ENCODE data around the gene CDK14.

Gene CDK14

GRCh38 chr7:90839727-90840291, 243.7 kb downstream of the CDK14 start:
- no peaks in the 10 kb centered on the region for H3K4me1 ChIP-seq (ENCODE audit: insufficient read depth, low read length, poor library complexity, severe bottlenecking)
- H3K27me3 ChIP-seq (ENCODE audit: insufficient read depth, low read length, poor library complexity, severe bottlenecking) = no peaks in the 10 kb centered on the region
- H3K4me3 ChIP-seq (ENCODE audit: low read length, poor library complexity, severe bottlenecking) = no peak overlapping the region
- no peaks in the 10 kb centered on the region for H3K9me3 ChIP-seq (ENCODE audit: insufficient read depth, low read depth, low read length)
- H3K36me3 ChIP-seq (ENCODE audit: insufficient read depth, low read length) = no peaks in the 10 kb centered on the region
- H3K9ac ChIP-seq (ENCODE audit: low read depth, low read length, poor library complexity, severe bottlenecking) = no peak overlapping the region
- no peaks in the 10 kb centered on the region for H3F3A ChIP-seq (ENCODE audit: low read depth)
- H3K4me2 ChIP-seq (ENCODE audit: low read depth, low read length, poor library complexity, severe bottlenecking) = no peak overlapping the region
- H3K79me2 ChIP-seq (ENCODE audit: insufficient read depth, low read length) = no peaks in the 10 kb centered on the region
- TF ChIP-seq CTCF (conservative IDR thresholded peaks at IDR 0.05; ENCODE audit: low read length) (no peak), EZH2phosphoT487 (IDR thresholded peaks at IDR 0.05; ENCODE audit: borderline replicate concordance) (no peak)
- no peak overlapping the region for H2AFZ ChIP-seq (ENCODE audit: low read length)
- no peaks in the 10 kb centered on the region for H4K20me1 ChIP-seq (ENCODE audit: insufficient read depth, low read length, poor library complexity, severe bottlenecking)
- no peaks in the 10 kb centered on the region for H3K9me2 ChIP-seq (replicated peaks; ENCODE audit: low read depth, low read length)

DNA sequence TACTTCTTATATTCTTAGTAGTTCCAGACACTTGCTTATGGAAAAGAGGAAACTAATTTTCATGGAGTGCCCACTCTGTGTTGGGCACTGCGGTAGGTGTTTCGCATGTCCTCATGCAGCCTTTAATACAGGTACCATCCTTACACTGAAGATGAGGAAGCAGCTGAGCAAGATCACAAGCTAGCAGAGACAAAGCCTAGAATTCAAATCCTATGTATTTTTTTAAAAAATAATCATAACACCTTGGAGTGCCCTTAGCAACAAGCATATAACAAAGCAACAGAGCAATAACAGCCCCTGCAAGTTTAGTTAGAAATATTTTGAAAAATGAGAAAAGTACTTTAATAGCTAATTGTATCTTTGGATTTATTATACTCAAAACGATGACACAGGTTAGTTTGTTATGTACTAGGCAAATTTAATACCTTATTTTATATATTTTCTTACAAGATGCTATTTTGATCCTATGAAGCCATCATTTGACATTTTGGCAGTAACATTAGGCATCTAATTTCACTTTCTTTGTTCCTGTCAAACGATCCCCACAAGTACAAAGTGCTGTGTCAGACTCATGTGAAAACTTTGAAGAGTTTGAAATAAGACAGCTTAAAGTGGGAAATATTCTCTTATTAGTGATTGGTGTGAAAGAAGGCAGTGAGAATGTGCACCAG, 245.8 kb downstream of the CDK14 start:
- Histone ChIP-seq H3K9me2 (replicated peaks; ENCODE audit: low read depth, low read length) (no peaks in the 10 kb centered on the region), H3K9ac (ENCODE audit: low read depth, low read length, poor library complexity, severe bottlenecking) (no peak overlapping the region), H3K79me2 (ENCODE audit: insufficient read depth, low read length) (no peaks in the 10 kb centered on the region), H3K36me3 (ENCODE audit: insufficient read depth, low read length) (no peaks in the 10 kb centered on the region), H2AFZ (ENCODE audit: low read length) (no peak overlapping the region), H3K27me3 (ENCODE audit: insufficient read depth, low read length, poor library complexity, severe bottlenecking) (no peaks in the 10 kb centered on the region), H3K9me3 (ENCODE audit: insufficient read depth, low read depth, low read length) (no peaks in the 10 kb centered on the region), H3K4me1 (ENCODE audit: insufficient read depth, low read length, poor library complexity, severe bottlenecking) (no peaks in the 10 kb centered on the region), H3F3A (ENCODE audit: low read depth) (no peaks in the 10 kb centered on the region), H3K4me2 (ENCODE audit: low read depth, low read length, poor library complexity, severe bottlenecking) (no peak overlapping the region), H3K4me3 (ENCODE audit: low read length, poor library complexity, severe bottlenecking) (no peak overlapping the region), H4K20me1 (ENCODE audit: insufficient read depth, low read length, poor library complexity, severe bottlenecking) (no peaks in the 10 kb centered on the region)
- no peak for TF ChIP-seq CTCF (conservative IDR thresholded peaks at IDR 0.05; ENCODE audit: low read length)
- TF ChIP-seq EZH2phosphoT487 (IDR thresholded peaks at IDR 0.05; ENCODE audit: borderline replicate concordance) = no peak

DNA sequence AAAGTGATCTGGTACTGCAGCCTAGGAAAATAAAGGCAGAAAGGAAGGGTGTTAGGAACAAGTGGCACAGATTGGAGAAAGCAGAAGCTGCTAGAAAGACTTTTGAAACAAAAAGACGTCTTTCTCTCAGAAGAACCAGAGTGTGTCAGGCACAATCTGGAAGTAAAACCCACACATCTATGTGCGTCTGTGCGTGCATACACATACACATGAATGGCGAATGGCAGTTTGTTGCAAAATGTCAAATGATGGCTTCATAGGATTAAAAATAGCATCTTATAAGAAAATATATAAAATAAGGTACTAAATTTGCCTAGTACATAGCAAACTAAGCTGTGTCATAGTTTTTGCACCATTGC, 246.3 kb downstream of the CDK14 start:
- no peaks in the 10 kb centered on the region for H3K27me3 ChIP-seq (ENCODE audit: insufficient read depth, low read length, poor library complexity, severe bottlenecking)
- no peak overlapping the region for H2AFZ ChIP-seq (ENCODE audit: low read length)
- H3K9ac ChIP-seq (ENCODE audit: low read depth, low read length, poor library complexity, severe bottlenecking) = no peak overlapping the region
- H3K4me1 ChIP-seq (ENCODE audit: insufficient read depth, low read length, poor library complexity, severe bottlenecking) = no peaks in the 10 kb centered on the region
- no peaks in the 10 kb centered on the region for H3K9me2 ChIP-seq (replicated peaks; ENCODE audit: low read depth, low read length)
- H3K9me3 ChIP-seq (ENCODE audit: insufficient read depth, low read depth, low read length) = no peaks in the 10 kb centered on the region
- H3F3A ChIP-seq (ENCODE audit: low read depth) = no peaks in the 10 kb centered on the region
- no peak for TF ChIP-seq CTCF (conservative IDR thresholded peaks at IDR 0.05; ENCODE audit: low read length)
- no peak for TF ChIP-seq EZH2phosphoT487 (IDR thresholded peaks at IDR 0.05; ENCODE audit: borderline replicate concordance)
- no peaks in the 10 kb centered on the region for H3K79me2 ChIP-seq (ENCODE audit: insufficient read depth, low read length)
- no peak overlapping the region for H3K4me3 ChIP-seq (ENCODE audit: low read length, poor library complexity, severe bottlenecking)
- H3K36me3 ChIP-seq (ENCODE audit: insufficient read depth, low read length) = no peaks in the 10 kb centered on the region
- no peaks in the 10 kb centered on the region for H4K20me1 ChIP-seq (ENCODE audit: insufficient read depth, low read length, poor library complexity, severe bottlenecking)
- no peak overlapping the region for H3K4me2 ChIP-seq (ENCODE audit: low read depth, low read length, poor library complexity, severe bottlenecking)

Data from Loucy (cell line).